HG02970 (cell line): Measurements from ENCODE around the gene POTEH.
"Not testable (repeated sequence)": the region's sequence is repeated elsewhere in the genome, so short reads cannot be mapped to it uniquely, and the experiment has no call there.

Experiments
- ATAC-seq: cut with Tn5 transposase; IDR thresholded peaks from one replicate; pipeline ENCODE4 v1.9.1; 2021; ENCODE audit warnings: mild to moderate bottlenecking, moderate library complexity, moderate number of reproducible peaks; ENCODE audit not compliant: unreplicated experiment, low FRiP score

The POTEH gene

GRCh38 chr22:15731023-15731422 is 41.2 kb downstream of the POTEH start:
- ATAC-seq, result not testable (repeated sequence)

DNA sequence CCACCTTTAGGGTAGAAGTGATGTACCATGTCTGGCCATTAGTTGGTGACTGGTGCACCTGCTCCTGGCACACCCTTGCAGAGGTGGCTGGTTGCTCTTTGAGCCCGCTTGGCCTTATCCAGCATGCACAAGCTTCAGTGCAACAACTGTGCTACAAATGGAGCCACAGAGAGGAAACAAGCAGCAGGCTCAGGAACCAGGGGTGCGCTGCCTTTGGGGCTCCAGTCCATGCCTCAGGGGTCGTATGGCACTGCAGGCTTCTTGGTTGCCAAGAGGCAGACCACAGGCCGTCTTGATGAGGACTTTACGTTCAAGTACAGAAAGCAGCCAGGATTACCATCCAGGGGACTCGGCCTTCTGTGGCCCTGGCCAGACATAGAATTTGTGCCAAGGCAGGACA is 44.6 kb downstream of the POTEH start:
- not testable (repeated sequence) for ATAC-seq

DNA sequence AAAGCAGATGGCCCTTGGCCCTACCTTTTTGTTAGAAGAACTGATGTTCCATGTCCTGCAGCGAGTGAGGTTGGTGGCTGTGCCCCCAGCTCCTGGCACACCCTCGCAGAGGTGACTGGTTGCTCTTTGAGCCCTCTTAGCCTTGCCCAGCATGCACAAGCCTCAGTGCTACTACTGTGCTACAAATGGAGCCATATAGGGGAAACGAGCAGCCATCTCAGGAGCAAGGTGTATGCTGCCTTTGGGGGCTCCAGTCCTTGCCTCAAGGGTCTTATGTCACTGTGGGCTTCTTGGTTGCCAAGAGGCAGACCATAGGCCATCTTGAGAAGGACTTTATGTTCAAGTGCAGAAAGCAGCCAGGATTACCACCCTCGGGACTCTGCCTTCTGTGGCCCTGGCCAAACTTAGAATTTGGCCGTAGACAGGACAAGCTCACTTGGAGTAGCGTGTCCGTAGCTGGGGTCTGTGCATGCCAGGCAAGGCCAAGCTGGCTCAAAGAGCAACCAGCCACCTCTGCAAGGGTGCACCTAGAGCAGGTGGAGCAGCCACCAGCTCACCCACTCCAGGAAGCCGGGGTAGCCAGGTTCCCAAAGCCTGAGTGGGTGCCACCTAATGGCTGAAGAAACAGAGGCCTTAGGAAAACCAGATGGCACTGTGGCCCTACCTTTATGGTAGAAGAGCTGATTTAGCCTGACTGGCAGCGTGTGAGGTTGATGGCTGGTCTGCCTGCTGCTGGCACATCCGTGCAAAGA is 48.5 kb downstream of the POTEH start:
- ATAC-seq, result not testable (repeated sequence)

- ATAC-seq, result not testable (repeated sequence)
Measured at GRCh38 chr22:15738909-15739391, 49.1 kb downstream of the POTEH start.

DNA sequence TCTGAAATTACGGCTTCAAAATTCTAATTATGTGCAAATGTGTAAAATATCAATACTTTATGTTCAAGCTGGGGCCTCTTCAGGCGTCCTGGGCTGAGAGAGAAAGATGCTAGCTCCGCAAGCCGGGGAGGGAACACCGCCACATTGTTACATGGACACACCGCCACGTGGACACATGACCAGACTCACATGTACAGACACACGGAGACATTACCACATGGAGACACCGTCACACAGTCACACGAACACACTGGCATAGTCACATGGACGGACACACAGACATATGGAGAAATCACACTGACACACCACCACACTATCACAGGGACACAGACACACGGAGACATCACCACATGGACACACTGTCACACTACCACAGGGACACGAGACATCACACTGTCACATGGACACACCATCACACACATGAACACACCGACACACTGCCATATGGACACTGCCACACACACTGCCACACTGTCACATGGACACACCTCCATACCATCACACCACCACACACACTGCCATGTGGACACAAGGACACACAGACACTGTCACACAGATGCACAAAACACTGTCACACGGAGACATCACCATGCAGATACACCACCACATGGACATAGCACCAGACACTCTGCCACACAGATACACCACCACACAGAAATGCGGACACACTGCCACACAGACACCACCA is 58.0 kb downstream of the POTEH start:
- ATAC-seq, result not testable (repeated sequence)

GRCh38 chr22:15749181-15749970 is 59.5 kb downstream of the POTEH start:
- ATAC-seq, result not testable (repeated sequence)

DNA sequence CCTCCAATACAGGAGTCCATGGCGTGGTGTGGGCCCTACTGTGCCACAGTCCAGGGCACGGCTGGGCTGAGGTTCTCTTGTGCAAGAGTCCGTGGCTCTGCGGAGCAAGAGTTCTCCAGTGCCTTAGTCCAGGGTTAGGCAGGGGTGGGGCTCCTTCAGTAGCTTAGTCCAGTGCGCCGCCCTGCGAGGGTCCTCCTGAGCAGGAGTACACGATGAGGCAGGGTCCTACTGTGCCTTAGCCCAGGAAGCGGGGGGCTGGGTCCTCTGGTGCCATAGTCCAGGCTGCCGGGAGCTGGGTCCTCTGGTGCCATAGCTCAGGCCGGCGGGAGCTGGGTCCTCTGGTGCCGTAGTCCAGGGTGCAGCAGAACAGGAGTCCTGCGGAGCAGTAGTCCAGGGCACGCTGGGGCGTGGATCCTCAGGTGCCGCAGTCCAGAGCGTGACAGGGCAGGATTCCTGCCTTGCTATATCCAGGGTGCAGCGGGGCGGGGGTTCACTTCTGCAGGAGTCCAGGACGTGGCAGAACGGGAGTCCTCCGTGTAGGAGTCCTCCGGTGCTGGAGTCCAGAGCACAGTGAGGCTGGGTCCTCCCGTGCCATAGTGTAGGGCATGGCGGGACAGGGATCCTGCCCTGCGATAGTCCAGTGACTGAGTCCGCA is 69.7 kb downstream of the POTEH start:
- not testable (repeated sequence) for ATAC-seq

- ATAC-seq, result not testable (repeated sequence)
Measured at GRCh38 chr22:15760388-15761150, 70.7 kb downstream of the POTEH start.

DNA sequence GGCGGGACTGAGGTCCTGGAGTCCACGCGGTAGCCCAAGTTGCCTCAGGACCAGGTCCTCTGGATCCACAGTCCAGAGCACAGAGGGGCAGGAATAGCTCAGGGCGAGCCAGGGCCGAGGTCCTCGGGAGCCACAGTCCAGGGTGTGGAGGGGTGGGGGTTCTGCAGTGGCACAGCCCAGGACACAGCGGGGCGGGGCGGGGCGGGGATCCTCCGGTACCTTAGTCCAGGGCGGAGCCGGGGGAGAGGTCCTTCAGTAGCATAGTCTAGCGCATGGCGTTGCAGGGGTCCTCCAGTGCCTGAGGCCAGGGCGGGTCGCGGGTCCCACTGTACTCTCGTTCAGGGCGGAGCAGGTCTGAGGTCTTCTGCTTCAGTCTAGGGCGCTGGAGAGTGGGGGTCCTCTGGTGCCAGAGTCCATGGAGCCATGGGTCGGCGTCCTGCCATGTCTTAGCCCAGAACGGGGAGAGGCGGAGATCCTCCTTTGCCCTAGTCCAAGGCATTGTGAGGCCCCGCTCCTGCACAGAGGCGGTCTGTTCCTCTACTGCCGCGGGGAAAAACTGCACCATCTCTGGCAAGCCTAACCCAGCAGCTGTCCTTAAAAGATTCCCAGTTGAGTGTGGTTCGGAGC is 71.4 kb downstream of the POTEH start:
- ATAC-seq, result not testable (repeated sequence)

DNA sequence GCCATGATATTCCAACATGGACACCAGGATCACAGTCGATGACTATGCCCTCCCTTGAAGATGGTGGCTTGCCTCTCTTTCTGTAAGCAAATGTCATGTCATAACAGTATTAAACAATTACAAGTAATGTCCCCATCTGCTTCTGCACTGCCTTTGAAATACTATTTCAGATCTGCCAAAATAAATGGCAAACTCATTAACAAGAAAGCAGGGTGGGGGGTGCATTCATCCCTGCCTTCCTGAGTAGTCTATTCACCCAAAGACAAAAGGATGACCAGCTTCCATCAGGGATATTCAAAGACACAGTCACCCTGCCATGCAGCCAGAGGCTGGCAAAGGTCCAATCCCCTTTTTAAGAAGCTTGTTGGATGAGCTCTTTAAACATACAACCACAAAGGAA is 73.7 kb downstream of the POTEH start:
- not testable (repeated sequence) for ATAC-seq
